HepG2 (cell line): Measurements from ENCODE around the gene TMEM235. TPM values are rescaled to one million over a fixed set of nuclear protein-coding genes. Genes with fewer than 3 reads are reported as not detected.
A peak's percentile ranks its signal among the peaks of the same experiment; 100 is the strongest.

Source experiments
- BCL6 ChIP-seq: IDR thresholded peaks from 2 replicates; pipeline ENCODE4 v1.6.1; 2016; ENCODE audit warnings: missing genetic modification reagents, missing compliant biosample characterization
- CBX1 ChIP-seq: IDR thresholded peaks from one replicate; pipeline ENCODE4 v1.6.1; 2016; ENCODE audit warnings: antibody characterized with exemption, low read depth
- CERS6 ChIP-seq: sonication (generic); formaldehyde crosslinking; IDR thresholded peaks from 2 replicates; pipeline ENCODE4 v1.5.0; 2020; ENCODE audit warnings: missing genetic modification reagents
- HDAC1 ChIP-seq: sonication (generic); formaldehyde crosslinking; IDR thresholded peaks from 2 replicates; pipeline ENCODE4 v1.5.1; 2020; ENCODE audit warnings: mild to moderate bottlenecking, missing genetic modification reagents
- HNF4G ChIP-seq, 2 experiments: sonication (generic) in 1 of 2; formaldehyde crosslinking in 1 of 2; IDR thresholded peaks; 2 replicates each; pipeline versions ENCODE4 v1.4.0 to v1.6.1; 2011 to 2020; ENCODE audit warnings: borderline replicate concordance in 2 of 2, low read depth in 2 of 2, mild to moderate bottlenecking in 2 of 2, low read length in 1 of 2, missing genetic modification reagents in 1 of 2, moderate library complexity in 1 of 2
- KMT2B ChIP-seq: IDR thresholded peaks from 2 replicates; pipeline ENCODE4 v1.6.1; 2016; ENCODE audit warnings: missing genetic modification reagents, missing compliant biosample characterization
- MAFG ChIP-seq: sonication (generic); formaldehyde crosslinking; IDR thresholded peaks from 2 replicates; pipeline ENCODE4 v1.5.1; 2020; ENCODE audit warnings: mild to moderate bottlenecking, missing genetic modification reagents
- MED1 ChIP-seq: sonication (generic); formaldehyde crosslinking; IDR thresholded peaks from 2 replicates; pipeline ENCODE4 v1.4.0; 2020; ENCODE audit warnings: missing genetic modification reagents
- MLX ChIP-seq: IDR thresholded peaks from 2 replicates; pipeline ENCODE4 v1.6.1; 2016
- MTA3 ChIP-seq: sonication (generic); formaldehyde crosslinking; IDR thresholded peaks from 2 replicates; pipeline ENCODE4 v1.4.0; 2020; ENCODE audit warnings: missing genetic modification reagents
- PLRG1 ChIP-seq: fragments of 450-650 bp; conservative IDR thresholded peaks from 2 replicates; pipeline ENCODE4 v1.6.1; 2016
- STAT5B ChIP-seq: sonication (generic); formaldehyde crosslinking; IDR thresholded peaks from 2 replicates; pipeline ENCODE4 v1.4.0; 2020; ENCODE audit warnings: missing genetic modification reagents
- SUZ12 ChIP-seq: fragments of 150-350 bp; IDR thresholded peaks from 2 replicates; pipeline ENCODE4 v1.6.1; 2014; ENCODE audit warnings: low read depth, low read length
- TIGD3 ChIP-seq: sonication (generic); formaldehyde crosslinking; IDR thresholded peaks from 2 replicates; pipeline ENCODE4 v1.5.1; 2020; ENCODE audit warnings: mild to moderate bottlenecking, missing genetic modification reagents, borderline replicate concordance
- XRCC5 ChIP-seq: fragments of 200-400 bp; formaldehyde crosslinking; optimal IDR thresholded peaks from 2 replicates; pipeline ENCODE3; 2017; ENCODE audit warnings: mild to moderate bottlenecking, low read length
- YEATS2 ChIP-seq: sonication (generic); formaldehyde crosslinking; IDR thresholded peaks from 2 replicates; pipeline ENCODE4 v1.4.0; 2020; ENCODE audit warnings: missing genetic modification reagents, borderline replicate concordance
- ZHX2 ChIP-seq, 2 experiments: sonication (generic) in 1 of 2; formaldehyde crosslinking in 1 of 2; IDR thresholded peaks; 2 replicates each; pipeline versions ENCODE4 v1.6.1 to v1.9.0; 2014 to 2022; ENCODE audit warnings: antibody characterized with exemption in 1 of 2, borderline replicate concordance in 1 of 2, inconsistent platforms in 1 of 2, low read depth in 1 of 2, missing genetic modification reagents in 1 of 2
- ZNF556 ChIP-seq: sonication (generic); formaldehyde crosslinking; IDR thresholded peaks from 2 replicates; pipeline ENCODE4 v1.4.0; 2020; ENCODE audit warnings: mild to moderate bottlenecking, missing genetic modification reagents, borderline replicate concordance
- ZNF7 ChIP-seq: IDR thresholded peaks from 2 replicates; pipeline ENCODE4 v1.6.1; 2016; ENCODE audit warnings: missing biosample characterization, missing genetic modification reagents
- ZNF713 ChIP-seq: sonication (generic); formaldehyde crosslinking; IDR thresholded peaks from 2 replicates; pipeline ENCODE4 v1.4.0; 2020; ENCODE audit warnings: mild to moderate bottlenecking, missing genetic modification reagents
- polyA plus RNA-seq, 8 experiments: library from polyadenylated mRNA; depleted of rRNA in 3 of 8; stranded (reverse) in 7 of 8; unstranded in 1 of 8; fragments of >200 nt; fragmentation: Illumina TruSeq in 4 of 8; extraction: Trizol in 4 of 8; gene quantifications; 2 replicates each; pipeline versions ENCODE4 v1.2.1 to v1.2.3, GENCODE V29; 2011 to 2016; ENCODE audit warnings: low read depth in 4 of 8, missing spikeins in 1 of 8, mixed read lengths in 1 of 8; ENCODE audit not compliant: insufficient read depth in 1 of 8
- total RNA-seq, 5 experiments: library from RNA; depleted of rRNA; stranded (reverse); fragments of >200 nt; fragmentation: Illumina TruSeq; extraction: Trizol; gene quantifications; 2 replicates each; pipeline ENCODE4 v1.2.3, GENCODE V29; 2016; ENCODE audit warnings: low read depth in 1 of 5

The TMEM235 gene
- total and polyA plus RNA-seq, 2 of the 13 experiments (the other 11 are each of a cell fraction or from before 2014, with no cell fraction given) = not detected

GRCh38 chr17:78253946-78254672, 22.7 kb downstream of the TMEM235 start (continued):
- TF ChIP-seq ZHX2 (IDR thresholded peaks at IDR 0.05; ENCODE audit: low read depth) (peak; percentile 87), ZHX2 (CRISPR knock-in tag; IDR thresholded peaks at IDR 0.05; ENCODE audit: borderline replicate concordance) (0 out of 2 replicates have a peak, but pooled peaks have one; percentile 29), MAFG (CRISPR knock-in tag) (no peak), BCL6 (CRISPR knock-in tag) (peak; percentile 89), KMT2B (CRISPR knock-in tag) (0 out of 2 replicates have a peak, but pooled peaks have one; percentile 57), ZNF7 (CRISPR knock-in tag) (0 out of 2 replicates have a peak, but pooled peaks have one; percentile 11), HDAC1 (CRISPR knock-in tag) (peak; percentile 70; the same call in 1 of the 2 replicates), ZNF713 (0 out of 2 replicates have a peak, but pooled peaks have one; percentile 39), HNF4G (IDR thresholded peaks at IDR 0.05; ENCODE audit: borderline replicate concordance, low read depth, low read length) (peak; percentile 48; the same call in 1 of the 2 replicates), HNF4G (CRISPR knock-in tag; IDR thresholded peaks at IDR 0.05; ENCODE audit: borderline replicate concordance, low read depth) (peak; percentile 60; the same call in 1 of the 2 replicates), MTA3 (CRISPR knock-in tag) (no peak), MED1 (peak; percentile 57; the same call in 1 of the 2 replicates), STAT5B (CRISPR knock-in tag) (no peak; the same call in 1 of the 2 replicates), TIGD3 (CRISPR knock-in tag) (0 out of 2 replicates have a peak, but pooled peaks have one; percentile 39), XRCC5 (peak; percentile 64), CERS6 (CRISPR knock-in tag) (peak; percentile 78; the same call in 1 of the 2 replicates), ZNF556 (CRISPR knock-in tag) (peak; percentile 38; the same call in 1 of the 2 replicates), SUZ12 (peak; percentile 96), YEATS2 (CRISPR knock-in tag) (peak; percentile 77; the same call in 1 of the 2 replicates), CBX1 (no peak), PLRG1 (no peak), MLX (CRISPR knock-in tag) (no peak; the same call in none of the 2 replicates)
